ENCODE results near the gene ELF3. TPM values are rescaled to one million over a fixed set of nuclear protein-coding genes. Genes with fewer than 3 reads are reported as not detected.

The ELF3 gene
- 0.09 and 0.18 TPM in 2 replicates for total RNA-seq

GRCh38 chr1:202010180-202011015 lies at the start of gene ELF3:
Gene ELF3 (plus strand): TSS chr1:202010587. CDS start chr1:202011137, 550 bp downstream.

GRCh38 chr1:201982623-201983379 lies 27.6 kb upstream of the ELF3 start, which contains the start of gene RNPEP:
Gene RNPEP (plus strand): TSS chr1:201982648. CDS start chr1:201982667, 19 bp downstream.

Other genes with a start within 250 kb of the ELF3 start
- gene IPO9, start 181.4 kb upstream of the ELF3 start, total RNA-seq = 29.2 and 29.3 TPM in 2 replicates
- gene SHISA4, start 121.7 kb upstream of the ELF3 start, total RNA-seq = 7.7 and 11.1 TPM in 2 replicates
- gene LMOD1, start 64.0 kb upstream of the ELF3 start, total RNA-seq = 0.09 and 1.2 TPM in 2 replicates
- 79.8 and 90.1 TPM in 2 replicates for gene TIMM17A, start 55.1 kb upstream of the ELF3 start, total RNA-seq
- gene RNPEP, start 27.9 kb upstream of the ELF3 start, total RNA-seq = 32.6 and 42.4 TPM in 2 replicates
- gene GPR37L1, start 112.3 kb downstream of the ELF3 start, total RNA-seq = not detected in 2 replicates
- 21.5 and 23.0 TPM in 2 replicates for gene ARL8A, start 134.2 kb downstream of the ELF3 start, total RNA-seq
- gene PTPN7, start 150.0 kb downstream of the ELF3 start, total RNA-seq = not detected in 2 replicates
- under 0.01 TPM in 1 of 2 replicates, not detected in the other for gene LGR6, start 183.2 kb downstream of the ELF3 start, total RNA-seq

Data from endothelial cell of coronary artery (primary cell).